Naive B cell (primary cell): ENCODE results near the gene ACAP3. TPM values are rescaled to one million over a fixed set of nuclear protein-coding genes. Genes with fewer than 3 reads are reported as not detected.
A peak's percentile ranks its signal among the peaks of the same experiment; 100 is the strongest.

Experiments
- ATAC-seq, 2 donors: fragments of 150-1000 bp; cut with Tn5 transposase; 2 replicates each; pipeline ENCODE4 v1.10.0; 2021; ENCODE audit warnings: low read depth in 2 of 2, mild to moderate bottlenecking in 2 of 2, moderate library complexity in 2 of 2
- DNase-seq: peaks from one replicate; pipeline ENCODE4 v3.0.0; 2022
- H3K27ac Mint-ChIP-seq, 6 donors: one replicate each; pipeline ENCODE4 v1.8.0; 2020 to 2022; ENCODE audit warnings: mild to moderate bottlenecking in 6 of 6, mixed read lengths in 6 of 6, moderate library complexity in 5 of 6, inconsistent platforms in 2 of 6
- H3K27me3 Mint-ChIP-seq, 3 donors: one replicate each; pipeline ENCODE4 v1.8.0; 2021 to 2022; ENCODE audit warnings: mixed read lengths in 3 of 3, mild to moderate bottlenecking in 1 of 3
- H3K36me3 Mint-ChIP-seq, 2 donors: one replicate each; pipeline ENCODE4 v1.8.0; 2020 to 2022; ENCODE audit warnings: mixed read lengths in 2 of 2, inconsistent platforms in 1 of 2, mild to moderate bottlenecking in 1 of 2
- H3K4me1 Mint-ChIP-seq, 3 donors: one replicate each; pipeline ENCODE4 v1.8.0; 2020 to 2022; ENCODE audit warnings: mixed read lengths in 3 of 3, inconsistent platforms in 1 of 3, mild to moderate bottlenecking in 1 of 3, moderate library complexity in 1 of 3
- H3K4me3 Mint-ChIP-seq, 8 donors: one replicate each; pipeline ENCODE4 v1.8.0; 2020 to 2022; ENCODE audit warnings: mild to moderate bottlenecking in 8 of 8, mixed read lengths in 8 of 8, moderate library complexity in 8 of 8, inconsistent platforms in 2 of 8
- H3K9me3 Mint-ChIP-seq, 7 donors: one replicate each; pipeline ENCODE4 v1.8.0; 2020 to 2022; ENCODE audit warnings: mixed read lengths in 7 of 7, mild to moderate bottlenecking in 5 of 7, inconsistent platforms in 2 of 7, moderate library complexity in 1 of 7
- polyA plus RNA-seq, 6 donors: library from polyadenylated mRNA; unstranded; fragments of 300-500 nt; fragmentation: Illumina TruSeq; gene quantifications; one replicate each; pipeline ENCODE4 v1.2.3, GENCODE V29; 2021; ENCODE audit warnings: low read depth in 6 of 6

Gene ACAP3
- polyA plus RNA-seq, 6 donors from 2014 or later: 1.9 to 7.2 (median 3.1) TPM

- Mint-ChIP-seq H3K4me3 (peak overlapping the region in 1 of 8 donors; percentile 25), H3K4me1 (peaks cover 36 to 53% (median 51%) of the 10 kb centered on the region in 3 donors), H3K9me3 (no peaks in the 10 kb centered on the region), H3K27me3 (no peaks in the 10 kb centered on the region), H3K36me3 (no peaks in the 10 kb centered on the region), H3K27ac (no peak overlapping the region)
- ATAC-seq: no peak
- DNase-seq: no peak
Observed at GRCh38 chr1:1268284-1268682, 39.4 kb downstream of the ACAP3 start.

DNA sequence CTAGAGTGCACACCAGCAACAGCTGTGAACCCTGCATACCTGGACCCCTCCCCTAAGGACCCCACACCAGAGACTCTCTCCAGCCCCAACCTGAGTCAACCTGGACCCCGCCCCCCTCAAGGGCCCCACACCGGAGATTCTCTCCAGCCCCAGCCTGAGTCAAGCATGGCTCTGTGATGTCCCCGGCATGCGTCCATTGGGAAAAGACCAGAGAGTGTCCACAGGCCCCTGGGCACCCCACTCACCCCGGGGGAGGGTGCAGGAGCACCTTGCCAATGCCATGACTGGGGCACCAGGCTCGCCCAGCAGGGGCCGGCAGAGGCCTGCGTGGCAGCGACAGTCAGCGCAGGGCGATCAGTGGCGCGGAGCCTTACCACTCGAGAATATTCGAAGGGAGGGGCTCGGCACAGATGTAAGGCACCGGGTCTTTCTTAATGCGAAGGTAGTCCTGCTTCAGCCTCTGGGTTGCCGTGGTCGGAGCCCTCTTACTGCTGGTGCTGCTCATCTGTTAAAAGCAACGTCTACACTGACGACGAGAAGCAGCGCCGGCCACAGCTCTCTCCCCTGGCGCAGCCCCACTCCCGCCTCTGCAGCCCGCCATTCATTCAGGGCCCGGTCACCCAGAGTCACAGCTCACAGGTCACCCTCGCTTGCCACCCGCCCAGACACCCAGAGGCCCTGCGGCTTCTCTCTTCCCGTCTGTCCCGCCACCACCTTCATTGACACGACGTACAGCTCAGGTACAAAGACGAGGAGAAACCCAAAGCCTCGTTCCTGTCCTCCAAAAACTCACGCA lies 40.0 kb downstream of the ACAP3 start:
- DNase-seq (no peak), ATAC-seq (no peak)
- Mint-ChIP-seq H3K27ac (peak overlapping the region in 1 of 6 donors; percentile 41), H3K27me3 (no peaks in the 10 kb centered on the region), H3K9me3 (no peaks in the 10 kb centered on the region), H3K4me3 (peak overlapping the region in 1 of 8 donors; percentile 21), H3K36me3 (no peaks in the 10 kb centered on the region), H3K4me1 (peaks cover 33 to 51% (median 48%) of the 10 kb centered on the region in 3 donors)

- ATAC-seq (peak in 1 of 2 donors; percentile 27), DNase-seq (no peak)
- H3K4me3 Mint-ChIP-seq: no peak overlapping the region
- H3K27ac Mint-ChIP-seq: peak overlapping the region in 1 of 6 donors; percentile 47
- H3K4me1 Mint-ChIP-seq: peaks cover 23 to 42% (median 34%) of the 10 kb centered on the region in 3 donors
- H3K9me3 Mint-ChIP-seq: peaks cover 0 to 1% (median 0%) of the 10 kb centered on the region in 7 donors
- no peaks in the 10 kb centered on the region for H3K27me3 Mint-ChIP-seq
- peaks cover 3 to 5% of the 10 kb centered on the region in 2 donors for H3K36me3 Mint-ChIP-seq
Observed at GRCh38 chr1:1264868-1265272, 42.9 kb downstream of the ACAP3 start.

GRCh38 chr1:1264026-1264425 lies 43.7 kb downstream of the ACAP3 start:
- Mint-ChIP-seq H3K27me3 (no peaks in the 10 kb centered on the region), H3K27ac (no peak overlapping the region), H3K36me3 (peaks cover 5 to 8% of the 10 kb centered on the region in 2 donors), H3K9me3 (peaks cover 0 to 1% (median 0%) of the 10 kb centered on the region in 7 donors), H3K4me3 (no peak overlapping the region), H3K4me1 (peaks cover 27 to 44% (median 32%) of the 10 kb centered on the region in 3 donors)
- DNase-seq: no peak
- no peak for ATAC-seq

DNA sequence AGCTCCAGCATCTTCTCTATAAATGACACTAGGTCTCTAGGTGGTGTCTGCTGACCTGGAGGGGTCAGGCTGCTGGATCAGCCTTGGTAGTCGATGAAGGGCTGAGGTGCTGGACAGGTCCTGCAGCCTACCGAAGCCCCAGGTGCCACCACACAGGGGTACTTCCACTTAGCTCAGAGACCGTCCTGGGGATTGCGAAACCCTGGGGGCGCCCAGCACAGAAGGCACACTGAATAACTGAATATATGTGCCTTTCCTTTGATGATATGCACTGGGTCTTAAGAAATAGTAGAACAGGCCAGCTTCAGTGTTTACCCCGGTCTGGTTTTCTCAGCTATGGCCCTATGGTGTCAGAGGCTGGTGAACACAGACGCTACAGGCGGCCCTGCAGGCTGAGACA lies 45.0 kb downstream of the ACAP3 start:
- H3K27ac Mint-ChIP-seq: peak overlapping the region in 3 of 6 donors; percentile 12 to 58 (median 27)
- H3K36me3 Mint-ChIP-seq: peaks cover 5 to 8% of the 10 kb centered on the region in 2 donors
- H3K4me1 Mint-ChIP-seq: peaks cover 28 to 36% (median 30%) of the 10 kb centered on the region in 3 donors
- ATAC-seq: no peak
- no peak overlapping the region for H3K4me3 Mint-ChIP-seq
- peaks cover 0 to 1% (median 0%) of the 10 kb centered on the region in 7 donors for H3K9me3 Mint-ChIP-seq
- no peaks in the 10 kb centered on the region for H3K27me3 Mint-ChIP-seq
- DNase-seq: no peak

DNA sequence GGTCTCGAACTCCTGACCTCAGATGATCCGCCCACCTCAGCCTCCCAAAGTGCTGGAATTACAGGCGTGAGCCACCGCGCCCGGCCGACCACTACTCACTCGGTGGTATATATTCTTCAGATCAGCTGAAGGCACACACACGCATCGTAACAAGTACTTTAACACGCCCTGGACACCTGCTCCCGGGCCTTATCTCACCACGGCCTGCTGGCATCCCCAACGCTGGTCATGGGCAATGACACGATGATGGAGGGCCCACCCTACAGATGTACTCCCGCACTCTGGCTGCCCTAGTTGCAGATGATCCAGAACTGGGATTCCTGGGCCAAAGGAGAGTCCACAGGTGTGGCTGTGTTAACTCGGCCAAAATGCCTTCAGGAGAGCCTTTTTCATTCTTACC lies 45.7 kb downstream of the ACAP3 start:
- ATAC-seq (no peak), DNase-seq (no peak)
- Mint-ChIP-seq H3K4me3 (no peak overlapping the region), H3K9me3 (peaks cover 0 to 3% (median 0%) of the 10 kb centered on the region in 7 donors), H3K36me3 (peaks cover 5 to 8% of the 10 kb centered on the region in 2 donors), H3K27ac (no peak overlapping the region), H3K27me3 (no peaks in the 10 kb centered on the region), H3K4me1 (peaks cover 28 to 39% (median 32%) of the 10 kb centered on the region in 3 donors)

- Mint-ChIP-seq H3K4me1 (peaks cover 26 to 37% (median 32%) of the 10 kb centered on the region in 3 donors), H3K4me3 (peak overlapping the region in 5 of 8 donors; percentile 27 to 52 (median 35)), H3K27ac (peak overlapping the region in 4 of 6 donors; percentile 71 to 90 (median 82)), H3K27me3 (no peaks in the 10 kb centered on the region), H3K36me3 (peaks cover 5 to 8% of the 10 kb centered on the region in 2 donors), H3K9me3 (peaks cover 0 to 3% (median 0%) of the 10 kb centered on the region in 7 donors)
- DNase-seq (no peak), ATAC-seq (no peak)
Observed at GRCh38 chr1:1260843-1261560, 46.7 kb downstream of the ACAP3 start.

DNA sequence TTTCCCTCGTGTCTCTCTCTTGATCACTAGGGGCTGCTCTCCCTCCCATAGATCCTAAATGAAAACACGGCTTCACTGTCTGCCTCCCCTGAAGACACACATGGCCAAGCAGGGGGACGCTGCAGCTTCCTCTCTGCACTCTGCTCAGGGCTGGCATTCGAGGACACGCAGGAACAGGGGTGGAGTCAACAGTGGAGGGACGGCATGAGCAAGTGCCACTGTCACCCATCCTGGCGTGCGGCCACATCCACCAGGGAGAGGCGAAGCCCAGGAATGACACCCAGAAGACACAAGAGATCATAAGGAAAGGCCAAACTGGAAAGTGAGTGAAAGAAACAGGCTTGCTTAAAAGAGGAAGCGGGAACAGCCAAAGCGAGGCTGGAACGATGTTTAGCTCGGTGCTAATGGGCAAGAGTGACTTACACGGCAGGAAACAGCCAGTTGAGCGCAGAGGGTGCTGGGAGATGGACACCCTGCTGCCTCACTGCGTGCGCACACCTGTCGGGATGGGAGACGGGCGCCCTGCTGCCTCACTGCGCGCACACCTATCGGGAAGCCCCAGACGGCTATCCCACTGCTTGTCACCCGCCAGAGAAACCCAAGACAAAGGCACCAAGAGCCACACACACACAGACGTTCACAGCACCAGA lies 47.7 kb downstream of the ACAP3 start:
- DNase-seq (no peak), ATAC-seq (peak; percentile 60 to 65)
- Mint-ChIP-seq H3K4me3 (peak overlapping the region in 4 of 8 donors; percentile 27 to 76 (median 42)), H3K27me3 (no peaks in the 10 kb centered on the region), H3K27ac (peak overlapping the region; percentile 12 to 94 (median 74)), H3K36me3 (peaks cover 5 to 8% of the 10 kb centered on the region in 2 donors), H3K4me1 (peaks cover 22 to 32% (median 29%) of the 10 kb centered on the region in 3 donors), H3K9me3 (peaks cover 0 to 3% (median 0%) of the 10 kb centered on the region in 7 donors)

DNA sequence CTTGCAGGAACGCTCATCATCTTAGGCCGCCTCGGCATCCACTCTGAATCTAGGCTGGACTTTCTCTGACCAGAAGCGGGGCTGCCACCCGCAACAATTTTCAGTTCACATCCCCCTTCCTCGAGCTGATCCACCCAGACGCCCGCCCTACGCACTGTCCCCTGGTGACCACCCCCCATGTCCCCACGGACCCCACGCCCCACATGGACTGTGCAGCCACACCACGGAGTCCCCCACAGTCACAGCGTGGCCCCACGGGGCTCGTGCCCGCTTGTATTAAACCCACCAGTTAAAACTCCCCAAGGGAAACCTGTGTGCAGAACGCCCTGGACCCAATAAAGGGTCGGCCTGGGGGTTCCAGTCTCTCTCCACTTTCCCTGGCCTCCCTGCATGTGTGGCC lies 48.2 kb downstream of the ACAP3 start:
- H3K27me3 Mint-ChIP-seq: no peaks in the 10 kb centered on the region
- peaks cover 5 to 8% of the 10 kb centered on the region in 2 donors for H3K36me3 Mint-ChIP-seq
- peak overlapping the region in 3 of 6 donors; percentile 31 to 80 (median 71) for H3K27ac Mint-ChIP-seq
- DNase-seq (no peak), ATAC-seq (no peak)
- no peak overlapping the region for H3K4me3 Mint-ChIP-seq
- peaks cover 0 to 3% (median 0%) of the 10 kb centered on the region in 7 donors for H3K9me3 Mint-ChIP-seq
- H3K4me1 Mint-ChIP-seq: peaks cover 19 to 29% (median 29%) of the 10 kb centered on the region in 3 donors

DNA sequence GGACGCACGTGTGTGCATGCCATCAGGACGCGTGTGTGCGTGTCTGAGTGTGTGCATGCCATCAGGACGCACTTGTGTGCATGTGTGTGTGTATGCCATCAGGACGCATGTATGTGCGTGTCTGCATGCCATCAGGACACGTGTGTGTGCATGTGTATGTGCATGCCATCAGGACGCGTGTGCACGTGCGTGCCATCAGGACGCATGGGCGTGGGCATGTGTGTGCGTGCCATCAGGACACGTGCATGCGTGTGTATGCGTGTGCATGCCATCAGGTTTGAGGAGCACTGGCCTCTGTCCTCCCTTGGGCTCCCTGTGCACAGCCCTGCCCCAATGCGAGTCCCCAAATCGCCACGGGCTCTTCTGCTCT lies 48.6 kb downstream of the ACAP3 start:
- H3K9me3 Mint-ChIP-seq: peaks cover 0 to 3% (median 0%) of the 10 kb centered on the region in 7 donors
- DNase-seq (no peak), ATAC-seq (no peak)
- H3K4me1 Mint-ChIP-seq: peaks cover 19 to 29% (median 29%) of the 10 kb centered on the region in 3 donors
- no peaks in the 10 kb centered on the region for H3K27me3 Mint-ChIP-seq
- no peak overlapping the region for H3K4me3 Mint-ChIP-seq
- H3K27ac Mint-ChIP-seq: peak overlapping the region in 2 of 6 donors; percentile 28 to 31
- peaks cover 5 to 8% of the 10 kb centered on the region in 2 donors for H3K36me3 Mint-ChIP-seq

GRCh38 chr1:1256956-1257871 lies 50.5 kb downstream of the ACAP3 start:
- ATAC-seq (no peak), DNase-seq (no peak)
- H3K36me3 Mint-ChIP-seq: peaks cover 5 to 18% of the 10 kb centered on the region in 2 donors
- H3K27me3 Mint-ChIP-seq: no peaks in the 10 kb centered on the region
- peaks cover 19 to 32% (median 22%) of the 10 kb centered on the region in 3 donors for H3K4me1 Mint-ChIP-seq
- H3K27ac Mint-ChIP-seq: peak overlapping the region in 1 of 6 donors; percentile 71
- H3K4me3 Mint-ChIP-seq: no peak overlapping the region
- H3K9me3 Mint-ChIP-seq: peaks cover 0 to 3% (median 0%) of the 10 kb centered on the region in 7 donors

DNA sequence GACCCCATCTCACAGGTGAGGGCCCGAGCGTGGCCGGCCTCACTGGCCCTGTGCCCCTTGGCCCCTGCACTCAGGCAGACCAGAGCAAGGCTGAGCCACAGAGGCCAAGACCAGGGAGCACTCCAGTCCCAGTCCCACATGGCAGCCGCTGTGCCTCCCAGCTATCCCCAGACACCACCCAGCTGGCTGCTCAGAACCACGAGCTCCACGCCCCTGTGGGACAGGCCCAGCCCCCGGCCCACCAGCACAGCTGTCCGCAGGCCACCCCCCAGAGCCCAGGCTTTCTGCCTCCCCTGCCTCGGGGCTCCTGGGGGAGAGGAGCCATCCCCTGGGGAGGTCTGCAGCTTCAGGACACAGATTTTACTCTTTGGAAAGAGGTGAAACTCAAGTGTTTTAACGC lies 52.1 kb downstream of the ACAP3 start:
- peaks cover 0 to 1% (median 0%) of the 10 kb centered on the region in 7 donors for H3K9me3 Mint-ChIP-seq
- peak overlapping the region in 1 of 6 donors; percentile 65 for H3K27ac Mint-ChIP-seq
- H3K36me3 Mint-ChIP-seq: peaks cover under 1 to 18% of the 10 kb centered on the region in 2 donors
- DNase-seq (no peak), ATAC-seq (no peak)
- no peaks in the 10 kb centered on the region for H3K27me3 Mint-ChIP-seq
- no peak overlapping the region for H3K4me3 Mint-ChIP-seq
- peaks cover 22 to 30% (median 23%) of the 10 kb centered on the region in 3 donors for H3K4me1 Mint-ChIP-seq
